ENCODE data around the gene STPG4.

STPG4 gene

GRCh38 chr2:47070920-47071824, 83.9 kb downstream of the STPG4 start:
- DNase-seq (ENCODE audit: low spot score): no peak

GRCh38 chr2:47070155-47070919, 84.8 kb downstream of the STPG4 start:
- no peak for DNase-seq (ENCODE audit: low spot score)

- DNase-seq (ENCODE audit: low spot score): no peak
These were observed 85.4 kb downstream of the STPG4 start for GRCh38 chr2:47069628-47070154.

- DNase-seq (ENCODE audit: low spot score): no peak
These were observed 86.0 kb downstream of the STPG4 start for GRCh38 chr2:47068981-47069627.

GRCh38 chr2:47067788-47068407, 87.2 kb downstream of the STPG4 start:
- no peak for DNase-seq (ENCODE audit: low spot score)

- no peak for DNase-seq (ENCODE audit: low spot score)
These were observed 89.2 kb downstream of the STPG4 start for GRCh38 chr2:47065771-47066380.

- DNase-seq (ENCODE audit: low spot score): no peak
These were observed 89.8 kb downstream of the STPG4 start for GRCh38 chr2:47065343-47065742.

- DNase-seq (ENCODE audit: low spot score): no peak
These were observed 91.0 kb downstream of the STPG4 start for GRCh38 chr2:47064106-47064505.

GRCh38 chr2:47063538-47063930, 91.6 kb downstream of the STPG4 start:
- DNase-seq (ENCODE audit: low spot score): no peak

- no peak for DNase-seq (ENCODE audit: low spot score)
These were observed 92.2 kb downstream of the STPG4 start for GRCh38 chr2:47062681-47063537.

GRCh38 chr2:47061944-47062678, 93.0 kb downstream of the STPG4 start:
- DNase-seq (ENCODE audit: low spot score): no peak

GRCh38 chr2:47060652-47061170, 94.4 kb downstream of the STPG4 start:
- DNase-seq (ENCODE audit: low spot score): no peak

GRCh38 chr2:47058003-47058931, 96.8 kb downstream of the STPG4 start:
- DNase-seq (ENCODE audit: low spot score): no peak

- DNase-seq (ENCODE audit: low spot score): no peak
These were observed 97.5 kb downstream of the STPG4 start for GRCh38 chr2:47057687-47058002.

- no peak for DNase-seq (ENCODE audit: low spot score)
These were observed 98.0 kb downstream of the STPG4 start for GRCh38 chr2:47056868-47057686.

- DNase-seq (ENCODE audit: low spot score): no peak
These were observed 98.7 kb downstream of the STPG4 start for GRCh38 chr2:47056374-47056773.

- no peak for DNase-seq (ENCODE audit: low spot score)
These were observed 100.2 kb downstream of the STPG4 start for GRCh38 chr2:47054868-47055267.

- no peak for DNase-seq (ENCODE audit: low spot score)
These were observed 101.0 kb downstream of the STPG4 start for GRCh38 chr2:47054036-47054555.
